Neural cell (in vitro differentiated cells): ENCODE measurements around the gene BICC1. TPM values are rescaled to one million over a fixed set of nuclear protein-coding genes. Genes with fewer than 3 reads are reported as not detected.

Experiments used
- H2AFZ ChIP-seq: fragments of 200-600, 300-800 bp; sonication (generic), shearing (Covaris generic); 2 replicates; pipeline ENCODE4 v1.6.0; 2014; ENCODE audit warnings: low read depth, mild to moderate bottlenecking, antibody characterized with exemption, low read length, moderate library complexity
- H3F3A ChIP-seq: fragments of 200-600 bp; shearing (Covaris generic); 2 replicates; pipeline ENCODE4 v1.6.1; 2016; ENCODE audit warnings: mild to moderate bottlenecking, moderate library complexity, mixed read lengths, antibody characterized with exemption, low read length; ENCODE audit not compliant: insufficient read depth, poor library complexity, severe bottlenecking
- H3K27ac ChIP-seq: fragments of 200-600, 300-800 bp; sonication (generic), shearing (Covaris generic); 2 replicates; pipeline ENCODE4 v1.5.1; 2014; ENCODE audit warnings: mild to moderate bottlenecking, low read length, moderate library complexity
- H3K27me3 ChIP-seq: fragments of 300-800, 200-600 bp; sonication (generic), shearing (Covaris generic); 2 replicates; pipeline ENCODE4 v1.6.0; 2014; ENCODE audit warnings: mild to moderate bottlenecking, low read depth, low read length, moderate library complexity; ENCODE audit not compliant: insufficient read depth
- H3K36me3 ChIP-seq: fragments of 300-800, 200-600 bp; sonication (generic), shearing (Covaris generic); 2 replicates; pipeline ENCODE4 v1.5.1; 2014; ENCODE audit warnings: mild to moderate bottlenecking, antibody characterized with exemption, low read length, moderate library complexity; ENCODE audit not compliant: insufficient read depth
- H3K4me2 ChIP-seq: fragments of 300-800, 200-600 bp; sonication (generic), shearing (Covaris generic); 2 replicates; pipeline ENCODE4 v1.6.0; 2014; ENCODE audit warnings: mild to moderate bottlenecking, low read length
- H3K4me3 ChIP-seq: fragments of 300-800, 200-600 bp; sonication (generic), shearing (Covaris generic); 2 replicates; pipeline ENCODE4 v1.5.1; 2014; ENCODE audit warnings: mild to moderate bottlenecking, low read length, moderate library complexity
- H3K79me2 ChIP-seq: fragments of 200-600 bp; shearing (Covaris generic); replicated peaks from 2 replicates; pipeline ENCODE4 v1.6.0; 2014; ENCODE audit warnings: mild to moderate bottlenecking, low read length, moderate library complexity; ENCODE audit not compliant: insufficient read depth
- H3K9ac ChIP-seq: fragments of 300-800, 200-600 bp; sonication (generic), shearing (Covaris generic); 2 replicates; pipeline ENCODE4 v1.6.1; 2016; ENCODE audit warnings: mild to moderate bottlenecking, low read length, mixed read lengths
- H3K9me2 ChIP-seq: fragments of 200-600 bp; shearing (Covaris generic); 2 replicates; pipeline ENCODE4 v1.6.1; 2016; ENCODE audit warnings: mild to moderate bottlenecking, low read length, mixed read lengths; ENCODE audit not compliant: insufficient read depth
- H3K9me3 ChIP-seq: fragments of 200-600, 300-800 bp; sonication (generic), shearing (Covaris generic); 2 replicates; pipeline ENCODE4 v1.6.1; 2016; ENCODE audit warnings: mild to moderate bottlenecking, mixed run types, low read length, moderate library complexity, mixed read lengths
- H4K20me1 ChIP-seq: fragments of 200-600 bp; shearing (Covaris generic); 2 replicates; pipeline ENCODE4 v1.6.1; 2016; ENCODE audit warnings: mild to moderate bottlenecking, mixed run types; ENCODE audit not compliant: insufficient read depth
- EP300 ChIP-seq: fragments of 450-650 bp; conservative IDR thresholded peaks from 2 replicates; pipeline ENCODE4 v1.6.1; 2014; ENCODE audit warnings: antibody characterized with exemption, mild to moderate bottlenecking, moderate library complexity; ENCODE audit not compliant: poor library complexity, severe bottlenecking
- EZH2 ChIP-seq: fragments of 200-600, 300-800 bp; shearing (Covaris generic), sonication (generic); IDR thresholded peaks from 2 replicates; pipeline ENCODE4 v1.6.1; 2014; ENCODE audit warnings: antibody characterized with exemption, low read length, borderline replicate concordance, mild to moderate bottlenecking; ENCODE audit not compliant: insufficient read depth, poor library complexity, severe bottlenecking
- MXI1 ChIP-seq: fragments of 450-650 bp; conservative IDR thresholded peaks from 2 replicates; pipeline ENCODE4 v1.6.1; 2014; ENCODE audit warnings: antibody characterized with exemption, mild to moderate bottlenecking; ENCODE audit not compliant: poor library complexity, severe bottlenecking
- POLR2AphosphoS5 ChIP-seq: IDR thresholded peaks from 2 replicates; pipeline ENCODE4 v1.6.1; 2012
- RAD21 ChIP-seq: fragments of 450-650 bp; conservative IDR thresholded peaks from 2 replicates; pipeline ENCODE4 v1.6.1; 2014; ENCODE audit warnings: antibody characterized with exemption, mild to moderate bottlenecking, moderate library complexity
- SMC3 ChIP-seq: fragments of 450-650 bp; conservative IDR thresholded peaks from 2 replicates; pipeline ENCODE4 v1.6.1; 2014; ENCODE audit warnings: antibody characterized with exemption, mild to moderate bottlenecking, moderate library complexity; ENCODE audit not compliant: poor library complexity
- TAF1 ChIP-seq: IDR thresholded peaks from 2 replicates; pipeline ENCODE4 v1.6.1; 2012; ENCODE audit warnings: low read depth
- polyA plus RNA-seq: library from polyadenylated mRNA; depleted of rRNA; stranded (reverse); fragments of >200 nt; gene quantifications from 2 replicates; pipeline ENCODE4 v1.2.3, GENCODE V29; 2014
- TF ChIP-seq, protein P1 (sequence below): IDR thresholded peaks from 2 replicates; pipeline ENCODE4 v1.6.1; 2012; ENCODE audit warnings: borderline replicate concordance
- TF ChIP-seq, protein P2 (sequence below): fragments of 450-650 bp; IDR thresholded peaks from 2 replicates; pipeline ENCODE4 v1.5.1; 2014; ENCODE audit warnings: antibody characterized with exemption, mild to moderate bottlenecking, moderate library complexity; ENCODE audit not compliant: poor library complexity, severe bottlenecking

Gene BICC1
- polyA plus RNA-seq, 1 donor from 2014 or later, result 7.6 TPM

- Histone ChIP-seq H3K9me2 (no peaks in the 10 kb centered on the region), H3K4me2 (no peak overlapping the region), H4K20me1 (no peaks in the 10 kb centered on the region), H3K9me3 (no peaks in the 10 kb centered on the region), H3K27ac (no peak overlapping the region), H2AFZ (no peak overlapping the region), H3F3A (no peaks in the 10 kb centered on the region), H3K36me3 (no peaks in the 10 kb centered on the region), H3K9ac (no peak overlapping the region), H3K4me3 (no peak overlapping the region), H3K79me2 (no peaks in the 10 kb centered on the region), H3K27me3 (no peaks in the 10 kb centered on the region)
- TF ChIP-seq TAF1 (no peak), MXI1 (no peak), EZH2 (no peak), SMC3 (no peak), POLR2AphosphoS5 (no peak), EP300 (no peak), RAD21 (no peak)
- TF ChIP-seq, protein P1, sequence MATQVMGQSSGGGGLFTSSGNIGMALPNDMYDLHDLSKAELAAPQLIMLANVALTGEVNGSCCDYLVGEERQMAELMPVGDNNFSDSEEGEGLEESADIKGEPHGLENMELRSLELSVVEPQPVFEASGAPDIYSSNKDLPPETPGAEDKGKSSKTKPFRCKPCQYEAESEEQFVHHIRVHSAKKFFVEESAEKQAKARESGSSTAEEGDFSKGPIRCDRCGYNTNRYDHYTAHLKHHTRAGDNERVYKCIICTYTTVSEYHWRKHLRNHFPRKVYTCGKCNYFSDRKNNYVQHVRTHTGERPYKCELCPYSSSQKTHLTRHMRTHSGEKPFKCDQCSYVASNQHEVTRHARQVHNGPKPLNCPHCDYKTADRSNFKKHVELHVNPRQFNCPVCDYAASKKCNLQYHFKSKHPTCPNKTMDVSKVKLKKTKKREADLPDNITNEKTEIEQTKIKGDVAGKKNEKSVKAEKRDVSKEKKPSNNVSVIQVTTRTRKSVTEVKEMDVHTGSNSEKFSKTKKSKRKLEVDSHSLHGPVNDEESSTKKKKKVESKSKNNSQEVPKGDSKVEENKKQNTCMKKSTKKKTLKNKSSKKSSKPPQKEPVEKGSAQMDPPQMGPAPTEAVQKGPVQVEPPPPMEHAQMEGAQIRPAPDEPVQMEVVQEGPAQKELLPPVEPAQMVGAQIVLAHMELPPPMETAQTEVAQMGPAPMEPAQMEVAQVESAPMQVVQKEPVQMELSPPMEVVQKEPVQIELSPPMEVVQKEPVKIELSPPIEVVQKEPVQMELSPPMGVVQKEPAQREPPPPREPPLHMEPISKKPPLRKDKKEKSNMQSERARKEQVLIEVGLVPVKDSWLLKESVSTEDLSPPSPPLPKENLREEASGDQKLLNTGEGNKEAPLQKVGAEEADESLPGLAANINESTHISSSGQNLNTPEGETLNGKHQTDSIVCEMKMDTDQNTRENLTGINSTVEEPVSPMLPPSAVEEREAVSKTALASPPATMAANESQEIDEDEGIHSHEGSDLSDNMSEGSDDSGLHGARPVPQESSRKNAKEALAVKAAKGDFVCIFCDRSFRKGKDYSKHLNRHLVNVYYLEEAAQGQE, result no peak
- TF ChIP-seq, protein P2, sequence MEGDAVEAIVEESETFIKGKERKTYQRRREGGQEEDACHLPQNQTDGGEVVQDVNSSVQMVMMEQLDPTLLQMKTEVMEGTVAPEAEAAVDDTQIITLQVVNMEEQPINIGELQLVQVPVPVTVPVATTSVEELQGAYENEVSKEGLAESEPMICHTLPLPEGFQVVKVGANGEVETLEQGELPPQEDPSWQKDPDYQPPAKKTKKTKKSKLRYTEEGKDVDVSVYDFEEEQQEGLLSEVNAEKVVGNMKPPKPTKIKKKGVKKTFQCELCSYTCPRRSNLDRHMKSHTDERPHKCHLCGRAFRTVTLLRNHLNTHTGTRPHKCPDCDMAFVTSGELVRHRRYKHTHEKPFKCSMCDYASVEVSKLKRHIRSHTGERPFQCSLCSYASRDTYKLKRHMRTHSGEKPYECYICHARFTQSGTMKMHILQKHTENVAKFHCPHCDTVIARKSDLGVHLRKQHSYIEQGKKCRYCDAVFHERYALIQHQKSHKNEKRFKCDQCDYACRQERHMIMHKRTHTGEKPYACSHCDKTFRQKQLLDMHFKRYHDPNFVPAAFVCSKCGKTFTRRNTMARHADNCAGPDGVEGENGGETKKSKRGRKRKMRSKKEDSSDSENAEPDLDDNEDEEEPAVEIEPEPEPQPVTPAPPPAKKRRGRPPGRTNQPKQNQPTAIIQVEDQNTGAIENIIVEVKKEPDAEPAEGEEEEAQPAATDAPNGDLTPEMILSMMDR, result no peak
These were observed 325.2 kb downstream of the BICC1 start for GRCh38 chr10:58837826-58838225.

GRCh38 chr10:58838561-58839208 lies 326.0 kb downstream of the BICC1 start:
- no peaks in the 10 kb centered on the region for H3K9me3 ChIP-seq
- no peak for TF ChIP-seq EZH2
- no peak for TF ChIP-seq POLR2AphosphoS5
- TF ChIP-seq RAD21, result no peak
- TF ChIP-seq, protein P1, result no peak
- no peak for TF ChIP-seq SMC3
- TF ChIP-seq MXI1, result no peak
- TF ChIP-seq EP300, result no peak
- TF ChIP-seq, protein P2, result no peak
- no peak for TF ChIP-seq TAF1
- no peaks in the 10 kb centered on the region for H4K20me1 ChIP-seq

More at GRCh38 chr10:58838561-58839208, 326.0 kb downstream of the BICC1 start:
- H3K27ac ChIP-seq, result no peak overlapping the region
- H3K4me3 ChIP-seq, result no peak overlapping the region
- no peaks in the 10 kb centered on the region for H3F3A ChIP-seq
- no peaks in the 10 kb centered on the region for H3K79me2 ChIP-seq
- no peaks in the 10 kb centered on the region for H3K36me3 ChIP-seq
- H3K4me2 ChIP-seq, result no peak overlapping the region
- no peaks in the 10 kb centered on the region for H3K9me2 ChIP-seq
- no peaks in the 10 kb centered on the region for H3K27me3 ChIP-seq
- H3K9ac ChIP-seq, result no peak overlapping the region
- no peak overlapping the region for H2AFZ ChIP-seq
